Endothelial cell of umbilical vein (primary cell): ENCODE results near the gene RASGEF1C. TPM values are rescaled to one million over a fixed set of nuclear protein-coding genes. Genes with fewer than 3 reads are reported as not detected.

Experiments used
- BruUV-seq: library from RNA; stranded (reverse); fragments of 400-500 nt; replicated peaks from 2 replicates; lab custom pipeline; 2021; lab: Mats Ljungman, UMichigan
- CTCF ChIA-PET: fragments of 300-600, 350-600 bp; sonication (Branson Sonifier 250); formaldehyde crosslinking; loops from one replicate; lab custom pipeline; 2021; ENCODE audit warnings: antibody characterized with exemption, inconsistent platforms; lab: Charles Lee
- POLR2A ChIA-PET: fragments of 300-600, 350-600 bp; sonication (Branson Sonifier 250); formaldehyde crosslinking; loops from one replicate; lab custom pipeline; 2021; ENCODE audit warnings: antibody characterized with exemption, inconsistent platforms; lab: Charles Lee
- DNase-seq: peaks from one replicate; pipeline ENCODE4 v3.0.0-alpha.2; 2011; ENCODE audit warnings: low read depth, low spot score
- FAIRE-seq: peaks from 2 replicates; lab custom pipeline; 2011; peaks lifted over from hg19 to GRCh38; lab: Jason Lieb, UNC
- H2AFZ ChIP-seq: 2 replicates; pipeline ENCODE4 v1.6.0; 2012; ENCODE audit warnings: low read depth, low read length, control low read depth, inconsistent platforms
- H3K27ac ChIP-seq: 2 replicates; pipeline ENCODE4 v1.5.1; 2011; ENCODE audit warnings: low read depth, mild to moderate bottlenecking, control low read depth, low read length, moderate library complexity; ENCODE audit not compliant: insufficient read depth
- H3K27me3 ChIP-seq, 2 experiments: 2 replicates each; pipeline versions ENCODE4 v1.6.0 to v1.6.1; 2011; ENCODE audit warnings: low read length in 2 of 2, mixed read lengths in 1 of 2; ENCODE audit not compliant: control insufficient read depth in 2 of 2, insufficient read depth in 2 of 2
- H3K36me3 ChIP-seq, 2 experiments: 2 replicates in 1 of 2; 3 replicates in 1 of 2; pipeline ENCODE4 v1.5.1; 2011; ENCODE audit warnings: low read length in 2 of 2, mild to moderate bottlenecking in 1 of 2, moderate library complexity in 1 of 2; ENCODE audit not compliant: control insufficient read depth in 2 of 2, insufficient read depth in 2 of 2; ENCODE audit errors: extremely low read depth in 1 of 2
- H3K4me1 ChIP-seq: 3 replicates; pipeline ENCODE4 v1.5.1; 2011; ENCODE audit warnings: mild to moderate bottlenecking, low read length; ENCODE audit not compliant: control insufficient read depth, insufficient read depth; ENCODE audit errors: extremely low read depth
- H3K4me2 ChIP-seq: 2 replicates; pipeline ENCODE4 v1.6.1; 2011; ENCODE audit warnings: low read length, control low read depth, mixed read lengths; ENCODE audit not compliant: insufficient read depth
- H3K4me3 ChIP-seq, 3 experiments: fragments of 200-600 bp in 1 of 3; sonication (generic), shearing (Covaris generic) in 1 of 3; replicated peaks in 1 of 3; 2 replicates each; pipeline ENCODE4 v1.5.1; 2011 to 2016; ENCODE audit warnings: control low read depth in 3 of 3, low read length in 3 of 3, mild to moderate bottlenecking in 2 of 3, inconsistent platforms in 1 of 3, low read depth in 1 of 3, moderate library complexity in 1 of 3; ENCODE audit not compliant: insufficient read depth in 1 of 3
- H3K79me2 ChIP-seq: 2 replicates; pipeline ENCODE4 v1.6.0; 2012; ENCODE audit warnings: low read length, inconsistent platforms; ENCODE audit not compliant: control insufficient read depth, insufficient read depth
- H3K9ac ChIP-seq: replicated peaks from 2 replicates; pipeline ENCODE3; 2011; ENCODE audit warnings: low read length, control low read depth; ENCODE audit not compliant: insufficient read depth; ENCODE audit errors: extremely low read depth
- H3K9me1 ChIP-seq: replicated peaks from 3 replicates; pipeline ENCODE4 v1.6.0; 2011; ENCODE audit warnings: mild to moderate bottlenecking, low read length; ENCODE audit not compliant: control insufficient read depth, insufficient read depth; ENCODE audit errors: extremely low read depth
- H3K9me3 ChIP-seq: replicated peaks from 2 replicates; pipeline ENCODE4 v1.5.1; 2012; ENCODE audit warnings: low read length, inconsistent platforms; ENCODE audit not compliant: control insufficient read depth, insufficient read depth
- H4K20me1 ChIP-seq: replicated peaks from 2 replicates; pipeline ENCODE3; 2011; ENCODE audit warnings: mild to moderate bottlenecking, low read length; ENCODE audit not compliant: control insufficient read depth, insufficient read depth; ENCODE audit errors: extremely low read depth
- CTCF ChIP-seq, 2 donors: IDR thresholded peaks; 1 replicate in 1 of 2; 2 replicates in 1 of 2; pipeline ENCODE4 v1.5.1; 2011; ENCODE audit warnings: low read length in 2 of 2, mild to moderate bottlenecking in 2 of 2, moderate library complexity in 2 of 2, control low read depth in 1 of 2, inconsistent platforms in 1 of 2, low read depth in 1 of 2; ENCODE audit not compliant: insufficient read depth in 1 of 2; ENCODE audit errors: extremely low read depth in 1 of 2
- EZH2 ChIP-seq: IDR thresholded peaks from 2 replicates; pipeline ENCODE4 v1.6.1; 2012; ENCODE audit warnings: borderline replicate concordance, low read depth, mild to moderate bottlenecking, moderate library complexity, low read length, inconsistent platforms; ENCODE audit not compliant: severe bottlenecking
- FOS ChIP-seq: IDR thresholded peaks from 2 replicates; pipeline ENCODE4 v1.6.1; 2011; ENCODE audit warnings: mild to moderate bottlenecking, low read length, moderate library complexity, borderline replicate concordance; ENCODE audit not compliant: insufficient read depth
- GATA2 ChIP-seq: IDR thresholded peaks from 2 replicates; pipeline ENCODE4 v1.7.0; 2011; ENCODE audit warnings: low read depth, mild to moderate bottlenecking, moderate library complexity, mixed read lengths, low read length; ENCODE audit not compliant: insufficient read length, insufficient read depth
- JUN ChIP-seq: IDR thresholded peaks from 2 replicates; pipeline ENCODE4 v1.6.1; 2011; ENCODE audit warnings: borderline replicate concordance, low read depth; ENCODE audit not compliant: insufficient read length, insufficient read depth
- MAX ChIP-seq: IDR thresholded peaks from 2 replicates; pipeline ENCODE4 v1.6.1; 2011; ENCODE audit not compliant: insufficient read depth, insufficient read length
- MYC ChIP-seq: IDR thresholded peaks from one replicate; pipeline ENCODE4 v1.6.1; 2011; ENCODE audit warnings: mild to moderate bottlenecking, low read depth, low read length
- POLR2A ChIP-seq: IDR thresholded peaks from 2 replicates; pipeline ENCODE4 v1.6.1; 2012; ENCODE audit warnings: low read depth, mild to moderate bottlenecking, control low read depth, low read length
- POLR2AphosphoS5 ChIP-seq: IDR thresholded peaks from 2 replicates; pipeline ENCODE4 v1.6.1; 2012; ENCODE audit warnings: low read depth, mild to moderate bottlenecking, control low read depth, low read length, moderate library complexity; ENCODE audit not compliant: insufficient read depth
- dilution Hi-C: fragments of 300-500 bp; cut with MboI; formaldehyde crosslinking; loops from one replicate; pipeline ENCODE4 v1.15.0; 2019; ENCODE audit warnings: low sequenced_read_pairs; ENCODE audit not compliant: extremely low pct_ligation_motif_present
- intact Hi-C: fragments of 100-400 bp; cut with micrococcal nuclease; formaldehyde crosslinking; loops from one replicate; pipeline ENCODE4 v1.10.0; 2022
- polyA plus RNA-seq, 4 experiments: library from polyadenylated mRNA; depleted of rRNA in 3 of 4; stranded (reverse) in 3 of 4; unstranded in 1 of 4; fragments of >200 nt; gene quantifications; 2 replicates each; pipeline versions ENCODE4 v1.2.1 to v1.2.3, GENCODE V29; 2011 to 2012; ENCODE audit warnings: missing spikeins in 1 of 4
- total RNA-seq: library from RNA; stranded (reverse); gene quantifications from 2 replicates; pipeline ENCODE4 v1.2.3, GENCODE V29; 2021

The RASGEF1C gene
- total and polyA plus RNA-seq, 2 donors (not counting 3 experiments of a cell fraction or from before 2014, with no cell fraction given): not detected

- Histone ChIP-seq H3K9me1 (no peaks in the 10 kb centered on the region), H3K27ac (no peak overlapping the region), H3K9me3 (no peaks in the 10 kb centered on the region), H3K4me1 (no peaks in the 10 kb centered on the region), H3K79me2 (no peaks in the 10 kb centered on the region), H3K4me2 (no peak overlapping the region), H3K27me3 (no peaks in the 10 kb centered on the region), H3K4me3 (no peak overlapping the region), H3K36me3 (no peaks in the 10 kb centered on the region), H4K20me1 (no peaks in the 10 kb centered on the region), H3K9ac (no peak overlapping the region), H2AFZ (no peak overlapping the region)
- FAIRE-seq (no peak), DNase-seq (no peak)
- intact Hi-C loops: no loop called here
- TF ChIP-seq MYC (no peak), POLR2AphosphoS5 (no peak), FOS (no peak), JUN (no peak), EZH2 (no peak), GATA2 (no peak), MAX (no peak), CTCF (IDR thresholded peaks at IDR 0.05; ENCODE audit: extremely low read depth in 1 of 2, insufficient read depth in 1 of 2, low read depth in 1 of 2, low read length in 2 of 2) (no peak), POLR2A (no peak)
- ChIA-PET POLR2A (no interaction called here), CTCF (no interaction called here)
- BruUV-seq: no TSS peak
- dilution Hi-C loops: no loop called here
Observed at GRCh38 chr5:180166176-180166575, 42.8 kb downstream of the RASGEF1C start.
